SW480 (cell line): ENCODE data around the gene GLS2.
A peak's percentile ranks its signal among the peaks of the same experiment; 100 is the strongest.
"Not testable (repeated sequence)": the region's sequence is repeated elsewhere in the genome, so short reads cannot be mapped to it uniquely, and the experiment has no call there.

Experiments used
- DNase-seq: peaks from one replicate; pipeline ENCODE4 v3.0.0-alpha.2; 2016; ENCODE audit warnings: low spot score

Gene GLS2

DNA sequence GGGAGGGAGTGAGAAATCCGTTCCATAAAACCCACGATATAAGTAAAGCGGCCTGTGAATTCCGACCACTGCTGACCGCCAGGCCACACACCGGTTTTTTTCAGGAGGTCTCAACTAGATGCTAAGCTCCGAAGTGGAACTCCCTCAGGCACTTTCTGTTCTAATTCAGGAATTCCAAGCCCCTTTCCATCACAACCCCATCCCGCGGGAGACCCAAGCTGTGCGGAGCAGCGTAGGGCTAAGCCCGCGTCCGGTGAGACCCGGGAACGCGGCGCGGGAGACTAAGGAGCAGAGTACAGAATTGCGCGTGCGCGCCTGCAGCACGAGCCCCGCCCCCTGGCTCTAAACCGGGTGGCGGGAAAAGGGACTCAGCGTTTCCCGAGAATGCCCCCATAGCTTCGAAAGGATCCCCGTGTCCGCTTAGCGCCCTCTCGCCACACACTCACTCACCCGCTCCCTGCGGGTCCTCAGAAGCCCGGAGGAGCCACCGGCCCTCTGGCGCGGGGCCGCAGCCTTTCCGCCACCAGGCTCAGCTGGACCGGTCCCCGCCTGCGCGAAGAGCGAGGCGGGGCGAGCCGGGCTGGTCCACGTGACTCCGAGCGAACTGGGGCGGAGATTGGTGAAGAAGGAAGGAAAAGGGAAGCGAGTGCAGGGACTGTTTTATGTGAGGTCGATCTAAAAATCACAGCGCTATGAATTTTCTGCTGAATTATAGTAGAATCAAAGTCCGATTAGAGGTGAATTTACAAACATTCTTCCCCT, 38.9 kb downstream of the GLS2 start, which contains the start of gene TIMELESS:
Gene TIMELESS, minus strand, starts transcription at position 567 of the 762 bp plus-strand sequence. CDS start 15,256 bp downstream, outside the sequence.
- DNase-seq: peak; percentile 89

GRCh38 chr12:56443208-56443607, 44.8 kb downstream of the GLS2 start:
- DNase-seq: not testable (repeated sequence)

DNA sequence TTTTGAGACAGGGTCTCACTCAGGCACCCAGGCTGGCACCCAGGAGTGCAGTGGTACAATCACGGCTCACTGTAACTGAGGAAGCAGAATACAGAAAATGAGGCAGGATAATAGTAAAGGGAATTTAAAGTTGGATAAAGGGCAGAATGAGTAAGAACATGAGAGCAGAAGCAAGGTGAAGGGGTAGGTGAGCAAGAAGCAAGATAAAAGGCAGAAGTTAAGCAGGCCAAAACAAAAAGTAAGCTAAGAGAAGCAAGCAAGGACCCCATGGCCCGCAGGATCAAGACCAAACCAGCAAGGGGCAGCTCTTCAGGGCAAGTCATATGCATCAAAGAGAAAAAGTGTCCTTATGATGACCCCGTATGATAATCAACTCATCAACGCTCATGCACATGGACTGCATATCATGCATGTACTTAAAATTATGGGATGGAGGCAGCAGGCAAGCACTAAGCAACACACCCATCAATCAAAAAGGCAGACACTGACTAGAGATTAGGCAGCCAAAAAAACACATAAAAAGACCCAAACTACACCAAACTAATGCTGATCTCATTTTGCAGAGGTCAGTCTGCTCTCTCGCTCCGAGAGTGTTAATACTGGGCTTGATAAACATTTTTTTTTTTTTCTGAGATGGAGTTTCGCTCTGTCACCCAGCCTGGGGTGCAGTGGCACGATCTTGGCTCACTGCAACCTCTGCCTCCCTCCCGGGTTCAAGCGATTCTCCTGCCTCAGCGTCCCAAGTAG, 50.4 kb downstream of the GLS2 start:
- no peak for DNase-seq

GRCh38 chr12:56434828-56435227, 53.1 kb downstream of the GLS2 start:
- DNase-seq: no peak

DNA sequence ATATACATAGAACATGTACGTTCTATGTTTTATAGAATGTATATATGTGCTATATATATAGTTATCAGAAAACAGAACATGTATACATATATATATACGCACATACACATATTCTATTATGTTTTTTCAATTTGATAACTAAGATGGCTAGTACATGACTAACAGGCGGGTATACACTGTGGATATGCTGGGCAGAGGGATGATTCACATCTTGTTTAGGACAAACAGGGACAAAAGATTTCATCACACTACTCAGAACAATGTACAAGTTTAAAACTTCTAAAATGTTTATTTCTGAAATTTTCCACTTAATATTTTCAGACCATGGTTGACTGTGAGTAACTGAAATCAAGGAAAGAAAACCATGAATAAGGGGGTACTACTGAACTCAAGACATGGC, 56.1 kb downstream of the GLS2 start:
- no peak for DNase-seq

DNA sequence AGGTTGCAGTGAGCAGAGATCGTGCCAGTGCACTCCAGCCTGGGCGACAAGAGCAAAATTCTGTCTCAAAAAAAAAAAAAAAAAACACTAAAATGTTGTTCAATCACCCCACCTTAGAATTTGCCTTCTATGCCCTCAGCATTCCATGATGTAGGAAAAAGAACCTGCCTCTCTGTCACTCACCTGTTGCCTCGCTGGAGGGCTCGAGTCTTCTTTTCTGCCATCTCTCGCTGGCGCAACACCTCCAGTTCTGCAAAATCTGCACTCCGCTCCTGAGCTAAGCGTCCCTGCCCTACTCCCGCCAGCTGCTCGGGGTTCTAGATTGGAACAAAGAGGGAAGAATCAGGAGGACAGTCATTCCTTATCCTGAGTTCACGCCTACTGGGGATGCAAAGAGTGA, 56.7 kb downstream of the GLS2 start:
- no peak for DNase-seq

DNA sequence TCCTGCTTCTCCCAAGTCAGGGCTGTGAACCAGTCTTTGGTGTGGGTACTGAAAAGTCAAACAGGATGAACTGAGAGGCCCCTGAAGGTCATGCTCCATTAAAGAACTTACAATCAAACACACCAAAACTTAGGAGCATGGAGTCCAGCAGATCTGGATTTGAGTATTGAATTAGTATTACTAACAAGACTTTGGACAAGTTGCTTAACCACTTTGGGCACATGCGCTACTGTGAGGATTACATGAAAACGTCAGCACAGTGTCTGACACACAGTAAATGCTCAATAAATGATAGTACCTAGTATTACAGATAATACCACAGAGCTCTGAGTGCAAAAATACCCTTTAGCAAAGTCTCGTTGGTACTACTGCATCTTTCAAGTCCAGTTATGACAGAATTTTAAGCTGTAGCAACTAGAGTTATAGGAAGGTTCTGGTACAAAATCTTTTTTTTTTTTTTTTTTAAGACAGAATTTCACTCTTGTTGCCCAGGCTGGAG, 62.0 kb downstream of the GLS2 start:
- no peak for DNase-seq

- DNase-seq: no peak
Observed at GRCh38 chr12:56425193-56425592, 62.8 kb downstream of the GLS2 start.
